Nephron (organoid): ENCODE data around the gene ADAMTS12.

Experiments used
- H3K27ac Mint-ChIP-seq, 3 experiments: 2 replicates each; pipeline ENCODE4 v1.8.0; 2020; ENCODE audit warnings: mixed read lengths in 3 of 3, mild to moderate bottlenecking in 2 of 3, moderate library complexity in 1 of 3
- H3K27me3 Mint-ChIP-seq: 2 replicates; pipeline ENCODE4 v1.8.0; 2021; ENCODE audit warnings: low read depth, mild to moderate bottlenecking, moderate library complexity, mixed read lengths
- H3K36me3 Mint-ChIP-seq: 2 replicates; pipeline ENCODE4 v1.8.0; 2020; ENCODE audit warnings: low read depth, mixed read lengths
- H3K4me1 Mint-ChIP-seq: 2 replicates; pipeline ENCODE4 v1.8.0; 2020; ENCODE audit warnings: mixed read lengths
- H3K4me3 Mint-ChIP-seq, 3 experiments: 2 replicates each; pipeline ENCODE4 v1.8.0; 2020; ENCODE audit warnings: mild to moderate bottlenecking in 3 of 3, mixed read lengths in 3 of 3, moderate library complexity in 2 of 3
- H3K9me3 Mint-ChIP-seq: 2 replicates; pipeline ENCODE4 v1.8.0; 2020; ENCODE audit warnings: mixed read lengths
- CTCF ChIP-seq, 3 experiments: fragments of 200-600 bp; sonication (generic); IDR thresholded peaks; one replicate each; pipeline ENCODE4 v1.5.0; 2021; ENCODE audit warnings: antibody characterized with exemption in 3 of 3; ENCODE audit not compliant: unreplicated experiment in 3 of 3

The ADAMTS12 gene

DNA sequence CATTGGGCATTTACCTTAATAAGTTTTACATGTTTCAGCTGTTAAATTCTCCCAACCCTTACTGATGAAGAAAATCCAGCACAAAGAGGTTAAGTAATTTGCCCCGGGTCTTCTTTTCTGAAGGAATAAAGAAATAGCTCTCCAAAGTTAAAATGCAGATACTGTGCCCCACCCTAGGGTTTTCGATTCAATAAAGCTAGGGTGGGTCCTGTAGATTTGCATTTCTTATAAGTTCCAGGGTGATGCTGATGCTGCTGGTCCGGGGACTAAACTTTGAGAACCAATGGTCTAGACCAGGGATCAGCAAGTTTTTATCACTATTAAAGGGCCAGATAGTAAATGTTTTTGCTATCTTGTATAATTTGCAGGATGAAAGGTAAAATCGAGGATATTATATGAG lies 156.7 kb downstream of the ADAMTS12 start:
- no peak for TF ChIP-seq CTCF (IDR thresholded peaks at IDR 0.05; ENCODE audit: unreplicated experiment in 3 of 3)
- H3K4me3 Mint-ChIP-seq: no peak overlapping the region
- H3K9me3 Mint-ChIP-seq: no peaks in the 10 kb centered on the region
- H3K36me3 Mint-ChIP-seq: no peaks in the 10 kb centered on the region
- H3K4me1 Mint-ChIP-seq: peaks cover 9% of the 10 kb centered on the region
- H3K27ac Mint-ChIP-seq: no peak overlapping the region
- H3K27me3 Mint-ChIP-seq: no peaks in the 10 kb centered on the region

- peak overlapping the region; percentile 53 to 71 (median 56) for H3K27ac Mint-ChIP-seq
- no peaks in the 10 kb centered on the region for H3K27me3 Mint-ChIP-seq
Observed at GRCh38 chr5:33734537-33734936, 157.3 kb downstream of the ADAMTS12 start.

DNA sequence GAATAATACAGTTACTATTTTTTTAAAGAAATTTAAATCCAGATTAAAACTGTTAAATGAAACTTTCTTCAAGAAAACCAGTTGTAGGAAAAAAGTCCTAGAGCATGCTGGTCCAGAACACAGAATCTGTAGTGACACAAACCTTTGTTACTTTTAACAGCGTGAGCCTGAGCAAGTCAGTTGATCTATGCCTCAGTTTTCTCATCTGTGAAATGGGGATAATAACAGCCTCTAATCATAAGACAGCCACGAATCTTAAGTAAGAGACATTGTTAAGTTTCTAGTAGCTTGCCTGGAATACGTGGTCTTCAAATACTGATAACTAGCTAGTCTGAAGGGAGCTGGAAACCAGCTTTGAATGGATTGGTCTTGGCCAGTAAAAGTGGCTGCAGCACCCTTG lies 158.6 kb downstream of the ADAMTS12 start:
- Mint-ChIP-seq H3K4me1 (peaks cover 9% of the 10 kb centered on the region), H3K9me3 (no peaks in the 10 kb centered on the region), H3K27me3 (no peaks in the 10 kb centered on the region), H3K4me3 (no peak overlapping the region), H3K27ac (no peak overlapping the region), H3K36me3 (no peaks in the 10 kb centered on the region)
- TF ChIP-seq CTCF (IDR thresholded peaks at IDR 0.05; ENCODE audit: unreplicated experiment in 3 of 3): no peak

More at GRCh38 chr5:33734537-33734936, 157.3 kb downstream of the ADAMTS12 start:
- TF ChIP-seq CTCF (IDR thresholded peaks at IDR 0.05; ENCODE audit: unreplicated experiment in 3 of 3): no peak
- H3K4me3 Mint-ChIP-seq: no peak overlapping the region
- peaks cover 9% of the 10 kb centered on the region for H3K4me1 Mint-ChIP-seq
- H3K9me3 Mint-ChIP-seq: no peaks in the 10 kb centered on the region
- H3K36me3 Mint-ChIP-seq: no peaks in the 10 kb centered on the region

- no peak for TF ChIP-seq CTCF (IDR thresholded peaks at IDR 0.05; ENCODE audit: unreplicated experiment in 3 of 3)
- Mint-ChIP-seq H3K36me3 (no peaks in the 10 kb centered on the region), H3K27ac (no peak overlapping the region)
Observed at GRCh38 chr5:33726422-33727165, 165.2 kb downstream of the ADAMTS12 start.

GRCh38 chr5:33725806-33726205 lies 166.0 kb downstream of the ADAMTS12 start:
- Mint-ChIP-seq H3K27ac (no peak overlapping the region), H3K9me3 (no peaks in the 10 kb centered on the region), H3K36me3 (no peaks in the 10 kb centered on the region), H3K27me3 (no peaks in the 10 kb centered on the region), H3K4me1 (no peaks in the 10 kb centered on the region), H3K4me3 (no peak overlapping the region)
- TF ChIP-seq CTCF (IDR thresholded peaks at IDR 0.05; ENCODE audit: unreplicated experiment in 3 of 3): no peak

More at GRCh38 chr5:33726422-33727165, 165.2 kb downstream of the ADAMTS12 start:
- no peaks in the 10 kb centered on the region for H3K9me3 Mint-ChIP-seq
- H3K4me3 Mint-ChIP-seq: no peak overlapping the region
- H3K4me1 Mint-ChIP-seq: no peaks in the 10 kb centered on the region
- H3K27me3 Mint-ChIP-seq: no peaks in the 10 kb centered on the region
